HEK293 (cell line): ENCODE measurements around the gene ARX.

ENCODE experiments used
- CTCF ChIP-seq: fragments of 450-650 bp; formaldehyde crosslinking; IDR thresholded peaks from 2 replicates; pipeline ENCODE4 v1.5.1; 2016; ENCODE audit warnings: missing biosample characterization, missing genetic modification characterization
- SCRT1 ChIP-seq: fragments of 450-650 bp; formaldehyde crosslinking; IDR thresholded peaks from 2 replicates; pipeline ENCODE4 v1.5.1; 2016; ENCODE audit warnings: missing biosample characterization, missing genetic modification characterization, borderline replicate concordance
- ZNF138 ChIP-seq: fragments of 450-650 bp; formaldehyde crosslinking; IDR thresholded peaks from 2 replicates; pipeline ENCODE4 v1.5.1; 2016; ENCODE audit warnings: missing biosample characterization, missing genetic modification characterization, borderline replicate concordance
- ZNF169 ChIP-seq: fragments of 450-650 bp; formaldehyde crosslinking; IDR thresholded peaks from 2 replicates; pipeline ENCODE4 v1.5.1; 2016; ENCODE audit warnings: missing biosample characterization, missing genetic modification characterization
- ZNF18 ChIP-seq: fragments of 450-650 bp; formaldehyde crosslinking; IDR thresholded peaks from 2 replicates; pipeline ENCODE4 v1.5.1; 2016; ENCODE audit warnings: missing biosample characterization, missing genetic modification characterization
- ZNF324 ChIP-seq: fragments of 450-650 bp; formaldehyde crosslinking; IDR thresholded peaks from 2 replicates; pipeline ENCODE4 v1.5.1; 2016; ENCODE audit warnings: missing biosample characterization, missing genetic modification characterization
- ZNF362 ChIP-seq: fragments of 450-650 bp; formaldehyde crosslinking; IDR thresholded peaks from 2 replicates; pipeline ENCODE4 v1.5.1; 2016; ENCODE audit warnings: missing biosample characterization, missing genetic modification characterization
- ZNF561 ChIP-seq: fragments of 450-650 bp; IDR thresholded peaks from 2 replicates; pipeline ENCODE4 v1.5.1; 2018; ENCODE audit warnings: missing biosample characterization, missing genetic modification characterization, borderline replicate concordance
- ZNF777 ChIP-seq: fragments of 450-650 bp; formaldehyde crosslinking; IDR thresholded peaks from 2 replicates; pipeline ENCODE4 v1.5.1; 2017; ENCODE audit warnings: missing biosample characterization, missing genetic modification characterization, borderline replicate concordance
- ZNF830 ChIP-seq: fragments of 450-650 bp; IDR thresholded peaks from 2 replicates; pipeline ENCODE4 v1.5.0; 2018; ENCODE audit warnings: missing biosample characterization, missing genetic modification characterization, low read depth, mild to moderate bottlenecking, moderate library complexity

GRCh38 chrX:25034889-25035288 is 19.1 kb upstream of the ARX start:
- TF ChIP-seq ZNF324 (tag by site-specific recombination) (no peak), ZNF138 (tag by site-specific recombination) (no peak), ZNF561 (no peak), ZNF169 (tag by site-specific recombination) (no peak), ZNF18 (no peak), CTCF (tag by site-specific recombination) (no peak), ZNF830 (no peak), ZNF362 (tag by site-specific recombination) (no peak), SCRT1 (tag by site-specific recombination) (no peak), ZNF777 (tag by site-specific recombination) (no peak)
